ENCODE results near the gene FAM13A.

Gene FAM13A

DNA sequence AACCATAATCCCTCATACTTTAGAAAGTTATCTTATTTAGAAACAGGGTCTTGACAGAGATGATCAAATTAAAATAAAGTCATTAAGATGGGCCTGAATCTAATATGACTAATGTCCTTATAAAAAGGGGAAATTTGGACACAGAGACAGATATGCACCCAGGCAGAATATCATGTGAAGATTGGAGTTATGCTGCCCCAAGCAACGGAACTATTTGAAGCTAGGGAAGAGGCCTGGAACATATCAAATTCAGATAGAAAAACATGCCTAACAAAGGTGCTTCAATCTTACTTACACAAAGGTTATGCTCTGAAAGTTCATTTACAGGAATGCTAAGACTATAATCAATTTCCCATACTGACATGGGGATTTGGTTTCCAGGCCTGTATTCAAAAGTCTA lies 246.7 kb downstream of the FAM13A start:
- no peak for DNase-seq (ENCODE audit: low read depth)

DNA sequence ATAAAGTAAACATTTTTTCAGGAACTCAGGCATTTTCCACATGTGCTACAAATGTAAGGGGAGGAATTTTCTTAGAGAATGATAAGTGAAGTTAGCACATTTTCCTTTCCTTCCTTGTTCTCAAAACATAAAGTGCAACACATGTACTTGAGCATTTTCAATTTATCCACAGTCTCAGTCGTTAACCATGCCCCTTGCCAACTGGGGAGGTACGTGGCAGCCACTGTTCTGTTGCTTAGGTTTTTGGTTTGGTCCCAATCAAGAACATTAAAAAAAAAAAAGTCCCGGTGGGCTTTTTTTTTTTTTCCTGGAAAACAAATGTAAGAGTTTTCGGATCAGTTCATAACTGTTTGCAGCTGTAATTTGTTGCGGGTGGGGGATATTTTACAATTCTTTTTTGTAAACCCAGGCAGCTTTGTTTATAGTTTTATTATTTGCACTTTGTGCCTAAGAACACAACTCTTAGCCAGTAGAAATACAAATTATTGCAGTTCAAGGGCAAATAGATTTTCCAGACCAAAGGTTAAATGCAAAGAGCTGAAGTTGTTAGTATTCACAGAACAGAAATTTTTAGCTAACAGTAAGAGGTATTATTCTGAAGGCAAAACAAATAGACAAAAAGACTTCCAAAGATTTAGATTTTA lies 247.3 kb downstream of the FAM13A start:
- DNase-seq (ENCODE audit: low read depth), result no peak

DNA sequence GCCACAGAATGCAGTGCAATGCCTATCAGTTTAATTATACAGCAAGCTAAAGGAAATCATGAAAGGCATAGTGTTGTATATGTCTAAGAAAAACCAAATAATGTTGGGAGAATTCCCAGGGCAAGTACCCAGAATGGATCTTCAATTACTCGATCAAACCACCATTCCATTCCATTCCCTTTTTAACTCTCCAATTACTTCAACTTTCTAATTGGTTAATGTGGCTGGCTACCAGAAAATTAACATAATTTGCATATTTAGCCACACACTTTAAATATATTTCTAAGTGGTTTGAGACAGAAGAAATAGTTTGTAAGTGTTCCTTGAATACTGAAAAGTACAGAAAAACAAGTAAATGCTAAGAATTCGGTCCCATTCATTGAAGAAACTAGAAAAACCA lies 247.9 kb downstream of the FAM13A start:
- DNase-seq (ENCODE audit: low read depth), result no peak

DNA sequence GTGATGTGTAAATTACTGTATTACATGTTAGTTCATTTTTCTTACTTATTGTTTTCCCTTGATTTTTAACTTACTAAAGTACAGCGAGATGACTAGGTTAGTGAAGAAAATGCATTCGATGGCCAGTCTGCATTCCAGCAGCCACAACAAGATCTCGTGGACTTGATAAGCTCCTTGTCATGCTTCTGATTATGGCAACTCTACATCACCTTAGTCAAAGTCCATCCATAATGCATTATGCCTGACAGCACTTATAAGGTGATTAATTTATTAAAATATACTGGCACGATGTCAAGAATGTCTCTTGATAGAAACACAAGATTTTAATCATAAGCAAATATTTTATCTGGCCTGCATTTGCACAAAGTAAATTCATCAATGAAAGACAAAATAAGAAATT lies 249.5 kb downstream of the FAM13A start:
- DNase-seq (ENCODE audit: low read depth), result no peak

DNA sequence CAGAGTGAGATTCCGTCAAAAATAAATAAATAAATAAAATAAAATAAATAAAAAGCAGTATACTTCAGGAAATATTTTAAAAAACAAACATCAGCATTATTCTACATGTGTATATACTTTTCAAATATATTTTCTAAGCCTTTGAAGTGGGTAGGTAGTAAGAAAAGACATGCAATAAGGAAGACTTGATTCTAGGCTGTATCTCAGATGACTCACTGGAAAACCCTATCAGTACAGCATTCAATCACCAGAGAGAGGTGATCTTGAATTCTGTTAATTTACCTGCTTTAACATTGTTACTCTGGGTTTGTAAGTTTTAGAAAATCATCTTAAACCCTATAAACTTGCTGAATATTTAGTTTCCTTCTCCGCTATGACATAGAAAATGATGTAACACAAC lies 252.8 kb downstream of the FAM13A start:
- DNase-seq (ENCODE audit: low read depth), result no peak

DNA sequence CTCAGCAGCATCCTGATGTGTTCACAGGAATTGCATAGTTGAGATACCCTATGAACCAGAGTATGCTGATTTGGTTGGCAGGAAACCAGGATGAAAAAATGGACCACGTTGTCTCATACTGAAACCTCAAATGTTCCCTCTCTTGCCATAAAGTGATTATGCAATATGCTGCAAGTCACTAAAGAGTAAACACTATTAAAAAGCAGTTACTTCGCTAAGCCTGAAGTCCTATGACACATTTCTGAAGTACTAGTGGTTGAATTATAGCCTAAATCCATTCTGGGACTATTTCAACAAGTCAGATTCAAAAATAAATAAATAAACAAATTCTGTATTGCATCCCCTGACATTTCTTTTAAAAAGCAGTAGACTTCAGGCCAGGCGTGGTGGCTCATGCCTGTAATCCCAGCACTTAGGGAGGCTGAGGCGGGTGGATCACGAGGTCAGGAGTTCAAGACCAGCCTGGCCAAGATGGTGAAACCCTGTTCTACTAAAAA lies 253.3 kb downstream of the FAM13A start:
- DNase-seq (ENCODE audit: low read depth), result no peak

DNA sequence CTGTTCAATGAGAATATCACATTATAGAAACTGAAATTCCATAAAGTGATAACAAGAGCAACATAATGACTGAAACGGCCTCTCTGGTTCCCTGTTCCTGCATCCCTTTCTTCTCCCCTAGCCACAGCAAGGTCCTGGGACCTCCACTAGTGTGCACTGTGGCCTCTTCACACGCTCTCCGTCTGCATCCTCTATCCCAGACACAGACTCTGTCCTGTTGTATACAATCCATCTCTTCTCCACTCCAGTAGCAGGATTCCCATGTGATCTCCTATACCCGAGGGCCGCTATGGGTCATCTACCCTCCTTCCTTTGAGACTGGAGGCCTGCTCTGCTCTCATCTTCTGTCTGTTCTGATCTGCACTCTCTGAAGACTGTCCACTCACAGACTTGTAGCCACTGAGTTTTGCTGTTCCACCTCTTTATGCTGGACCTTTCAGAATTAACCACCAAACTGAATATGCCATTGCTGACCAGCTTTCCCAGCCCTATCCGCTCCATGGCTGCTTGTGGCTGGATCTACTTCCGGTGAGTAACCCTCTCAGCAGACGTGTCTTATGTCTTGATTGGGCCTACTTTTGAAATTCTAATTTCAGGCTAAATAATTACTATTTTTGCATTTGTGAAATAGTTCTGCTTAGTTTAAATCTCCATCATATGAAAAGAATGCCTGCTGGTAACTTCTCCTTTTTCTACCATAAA lies 254.2 kb downstream of the FAM13A start:
- DNase-seq (ENCODE audit: low read depth), result no peak

DNA sequence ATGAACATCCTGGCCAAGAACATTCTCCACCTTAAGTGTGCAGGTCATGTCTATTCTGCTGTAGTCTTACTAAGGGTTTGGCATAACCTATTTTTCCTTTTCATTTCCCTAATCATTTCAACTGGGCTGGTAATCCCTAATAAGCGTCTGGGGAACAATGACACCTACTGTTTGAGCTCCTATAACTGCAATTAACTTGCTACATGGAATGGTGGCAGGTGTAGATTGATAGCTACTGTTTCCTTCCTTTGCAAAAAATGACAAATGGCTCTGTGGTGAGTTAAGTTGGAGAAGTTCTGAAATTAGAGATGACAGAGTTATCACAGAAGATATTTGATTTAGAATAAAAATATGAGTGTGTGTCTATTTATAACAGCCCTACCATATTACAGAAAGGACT lies 254.8 kb downstream of the FAM13A start:
- DNase-seq (ENCODE audit: low read depth), result no peak

DNA sequence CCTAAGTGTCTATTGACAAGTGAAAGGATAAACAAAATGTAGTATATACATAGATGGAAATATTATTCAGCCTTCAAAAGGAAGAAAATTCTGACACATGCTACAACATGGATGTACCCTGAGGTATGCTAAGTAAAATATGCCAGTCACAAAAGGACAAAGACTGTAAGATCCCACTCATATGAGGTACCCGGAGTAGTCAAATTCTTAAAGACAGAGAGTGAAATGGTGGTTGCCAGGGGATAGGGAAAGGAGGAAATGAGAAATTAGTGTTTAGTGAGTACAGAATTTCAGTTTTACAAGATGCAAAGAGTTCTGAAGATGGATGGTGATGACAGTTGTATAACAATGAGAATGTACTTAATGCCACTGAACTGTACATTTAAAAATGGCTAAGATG lies 257.1 kb downstream of the FAM13A start:
- no peak for DNase-seq (ENCODE audit: low read depth)

DNA sequence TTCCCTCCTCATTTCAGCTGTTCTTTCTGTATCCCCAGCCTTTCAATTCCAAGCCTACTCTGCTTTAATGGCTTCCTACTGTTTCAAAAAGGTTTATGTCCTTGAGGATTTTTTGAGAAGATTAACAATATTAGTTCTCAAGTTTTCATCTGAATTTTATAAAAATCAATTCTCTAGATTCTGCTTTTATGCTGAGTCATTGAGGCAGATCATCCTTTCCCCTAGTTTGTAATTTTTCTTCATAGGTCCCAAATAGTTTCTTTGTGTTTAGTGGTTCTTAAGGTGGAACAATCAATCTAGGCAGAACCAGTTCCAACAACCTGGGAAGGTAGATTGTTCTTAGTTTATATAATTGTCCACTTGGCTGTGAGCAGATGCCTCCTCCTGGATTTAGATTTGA lies 259.3 kb downstream of the FAM13A start:
- no peak for DNase-seq (ENCODE audit: low read depth)

DNA sequence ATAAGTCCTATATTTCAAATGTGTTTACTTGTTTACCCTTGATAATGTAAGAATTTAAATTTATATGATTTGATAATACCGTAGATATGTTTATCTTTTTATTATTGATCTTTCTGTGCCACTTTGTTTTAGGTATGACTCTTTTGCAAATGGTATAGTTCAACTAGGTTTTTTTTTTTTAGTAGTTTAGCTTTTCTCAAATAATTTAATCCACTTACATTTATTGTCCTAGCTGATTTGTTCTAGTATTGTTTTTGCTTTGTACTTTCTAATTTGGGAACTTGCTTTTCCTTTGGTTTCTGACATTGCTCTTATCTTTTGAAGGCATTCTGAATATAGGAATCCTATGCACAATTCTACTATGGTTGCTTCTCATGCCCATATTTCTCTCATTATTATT lies 260.4 kb downstream of the FAM13A start:
- no peak for DNase-seq (ENCODE audit: low read depth)

DNA sequence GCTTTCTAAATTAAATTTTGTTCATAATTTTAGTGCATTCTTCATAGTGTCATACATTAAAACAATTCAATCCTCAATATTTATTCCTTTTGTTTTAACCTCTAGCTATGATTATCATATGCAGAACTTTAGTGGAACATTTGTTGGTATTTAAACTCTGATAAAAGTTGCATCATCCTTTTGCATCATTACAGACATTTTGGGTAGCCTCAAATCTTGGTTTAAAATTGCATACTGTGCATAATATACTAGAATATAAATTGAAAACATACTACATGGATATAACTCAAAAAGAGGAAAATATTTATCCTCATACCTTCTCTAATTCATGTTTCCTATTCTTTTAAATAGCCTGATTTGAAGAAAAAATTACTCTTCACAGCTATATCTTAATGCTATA lies 262.0 kb downstream of the FAM13A start:
- DNase-seq (ENCODE audit: low read depth), result no peak

DNA sequence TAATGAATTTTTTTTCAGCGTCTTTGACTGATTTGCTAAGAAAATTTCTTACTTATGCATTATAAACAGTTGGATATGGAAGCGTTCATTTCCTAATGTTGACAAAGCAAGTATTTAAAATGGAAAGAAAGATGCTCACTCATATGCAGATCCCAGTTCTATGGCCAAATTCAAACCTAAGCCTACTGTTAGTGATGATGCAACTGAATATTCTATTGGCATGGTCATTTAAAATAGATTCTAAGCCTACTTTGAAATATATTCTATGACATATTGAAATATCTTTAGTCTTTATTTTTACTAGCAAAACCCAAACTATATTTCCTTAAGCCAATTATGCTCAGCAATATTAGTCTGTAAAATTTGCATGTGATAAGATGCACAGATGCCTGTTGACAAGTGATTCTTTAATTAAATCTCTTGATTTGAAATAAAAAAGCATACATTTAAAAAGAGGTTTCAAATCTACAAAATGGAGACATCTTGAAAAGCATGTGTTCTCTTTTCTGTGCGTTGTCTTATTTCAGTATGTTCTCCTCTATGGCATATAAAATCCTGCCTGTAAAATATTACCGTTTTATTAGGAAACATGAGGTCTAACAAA lies 262.8 kb downstream of the FAM13A start:
- no peak for DNase-seq (ENCODE audit: low read depth)

DNA sequence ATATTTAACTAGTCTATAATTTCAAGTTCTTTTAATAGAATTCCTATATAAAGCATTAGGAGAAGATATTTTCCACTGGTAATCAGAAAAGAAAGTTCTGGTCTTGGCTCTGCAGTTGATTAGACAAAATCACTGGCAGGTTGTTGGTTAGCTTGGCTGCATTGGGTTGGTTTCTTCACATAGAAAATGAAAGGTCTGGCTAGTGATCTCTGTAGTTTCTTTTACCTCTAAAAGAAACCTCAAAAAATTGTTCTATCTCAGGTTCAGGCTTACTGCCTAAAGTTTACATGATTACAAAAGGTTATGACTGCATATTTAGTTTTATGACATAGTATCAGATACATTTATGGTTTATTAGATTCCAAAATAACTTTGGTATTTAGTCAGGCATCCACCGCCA lies 263.5 kb downstream of the FAM13A start:
- no peak for DNase-seq (ENCODE audit: low read depth)

DNA sequence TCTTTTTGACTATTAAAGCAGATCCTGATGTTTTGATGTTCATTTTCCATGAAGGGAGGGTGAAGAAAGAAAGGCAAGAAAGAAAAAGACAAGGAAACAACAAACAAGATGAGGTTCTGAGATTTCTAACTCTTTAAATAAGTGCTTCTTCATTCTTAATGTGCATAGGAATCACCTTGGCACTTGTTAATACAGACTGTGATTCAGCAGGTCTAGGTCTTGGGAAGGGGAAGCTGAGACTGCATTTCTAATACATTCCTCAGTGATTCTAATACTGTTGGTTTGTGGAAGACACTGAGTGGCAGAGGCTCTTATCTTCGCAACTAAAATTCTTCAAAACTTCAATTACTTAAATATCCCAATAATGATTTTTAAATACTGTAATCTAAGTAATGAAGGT lies 264.2 kb downstream of the FAM13A start:
- no peak for DNase-seq (ENCODE audit: low read depth)

DNA sequence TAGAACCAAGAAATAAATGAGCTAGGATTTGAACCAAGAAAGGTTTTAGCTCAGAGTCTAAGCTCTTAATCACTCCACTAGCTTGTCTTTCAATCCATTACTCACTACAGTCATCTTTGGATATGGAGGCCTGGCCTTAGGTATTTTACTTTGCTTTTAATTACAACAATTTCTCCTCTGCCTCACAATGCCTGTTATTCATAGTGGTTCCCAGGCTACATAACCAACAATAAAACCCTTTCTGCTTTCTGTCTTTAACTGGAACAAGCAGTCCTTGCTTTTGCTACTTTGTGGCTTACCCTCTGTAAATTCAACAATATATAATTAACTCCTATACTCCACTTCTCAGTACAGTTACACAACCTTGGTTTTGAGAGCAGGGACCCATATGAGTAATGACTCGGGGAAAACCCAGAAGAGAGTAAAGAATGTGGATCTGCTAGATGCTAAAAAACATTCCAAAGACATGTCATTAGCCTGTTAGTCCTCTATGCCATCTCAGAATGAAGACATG lies 264.7 kb downstream of the FAM13A start:
- DNase-seq (ENCODE audit: low read depth), result no peak

DNA sequence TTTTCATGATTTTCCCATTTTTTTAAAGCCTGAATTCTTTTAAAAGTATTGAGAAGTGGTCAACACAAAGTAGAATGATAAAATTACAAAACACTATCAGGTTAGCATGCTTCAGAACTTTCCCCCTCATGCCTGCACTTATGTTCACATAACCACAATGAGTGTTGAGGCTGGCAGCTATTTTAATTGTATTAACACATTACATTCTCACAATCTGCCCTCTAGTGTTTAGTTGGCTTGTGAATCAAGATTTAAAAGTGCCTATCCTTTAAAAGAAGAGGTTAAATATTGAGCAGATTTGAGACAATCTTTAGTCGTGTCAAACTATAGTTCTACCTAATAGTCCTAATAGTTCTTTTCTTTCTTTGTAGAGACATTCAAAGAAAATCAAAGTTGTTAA lies 265.7 kb downstream of the FAM13A start:
- DNase-seq (ENCODE audit: low read depth), result no peak

DNA sequence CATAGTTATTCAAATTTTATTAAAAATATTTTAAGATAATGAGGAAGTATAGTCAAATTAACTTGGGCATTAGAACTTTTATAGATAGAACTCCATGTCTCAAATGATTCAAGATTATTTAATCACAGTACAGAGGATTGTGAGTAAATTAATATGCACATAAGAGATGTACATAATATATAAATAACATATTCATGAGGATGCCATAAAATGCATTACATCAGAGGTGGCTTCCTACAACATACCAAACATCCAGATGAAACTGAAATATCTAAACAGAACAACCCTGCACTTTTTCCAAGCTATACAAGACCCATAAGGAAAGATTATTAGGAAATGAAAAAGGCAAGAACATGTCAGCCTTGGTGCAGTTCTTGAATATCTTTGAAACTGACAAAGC lies 268.1 kb downstream of the FAM13A start:
- no peak for DNase-seq (ENCODE audit: low read depth)

DNA sequence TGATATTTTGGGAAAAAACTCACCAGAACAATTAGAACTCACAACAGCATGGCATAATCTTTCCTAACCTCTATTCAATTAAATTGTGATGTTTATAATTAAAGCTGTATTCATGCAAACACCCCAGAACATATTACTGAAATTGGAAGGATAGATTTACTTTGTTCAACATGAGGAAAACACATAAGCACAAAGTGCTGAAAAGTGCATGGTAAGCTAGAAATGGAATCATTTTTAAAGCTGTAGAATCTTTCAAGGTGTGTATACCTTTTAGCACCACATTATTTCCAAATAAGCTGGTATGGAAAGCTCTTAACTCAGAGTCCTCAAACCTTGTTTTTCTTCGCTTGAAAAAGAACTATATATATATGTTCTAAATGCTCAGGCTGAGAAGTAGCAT lies 268.6 kb downstream of the FAM13A start:
- no peak for DNase-seq (ENCODE audit: low read depth)

DNA sequence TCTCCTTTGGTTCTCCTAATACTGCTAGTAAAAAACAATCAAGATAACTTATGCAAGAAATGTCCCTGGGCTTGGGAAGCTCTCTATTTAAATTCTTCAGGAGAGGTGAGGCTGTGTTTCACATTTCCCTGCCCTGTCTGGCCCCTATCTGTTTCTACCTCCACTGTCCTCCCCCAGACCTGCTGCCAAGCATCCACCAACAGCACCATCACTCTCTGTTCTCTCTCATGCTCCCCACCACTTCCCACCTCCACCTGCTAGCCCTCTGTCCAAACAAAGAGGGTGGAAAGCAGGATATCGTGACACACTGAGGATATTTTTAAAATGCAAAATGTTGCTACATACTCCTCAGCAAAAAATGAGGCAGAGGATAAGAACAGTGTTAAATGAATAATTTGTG lies 271.0 kb downstream of the FAM13A start:
- no peak for DNase-seq (ENCODE audit: low read depth)

DNA sequence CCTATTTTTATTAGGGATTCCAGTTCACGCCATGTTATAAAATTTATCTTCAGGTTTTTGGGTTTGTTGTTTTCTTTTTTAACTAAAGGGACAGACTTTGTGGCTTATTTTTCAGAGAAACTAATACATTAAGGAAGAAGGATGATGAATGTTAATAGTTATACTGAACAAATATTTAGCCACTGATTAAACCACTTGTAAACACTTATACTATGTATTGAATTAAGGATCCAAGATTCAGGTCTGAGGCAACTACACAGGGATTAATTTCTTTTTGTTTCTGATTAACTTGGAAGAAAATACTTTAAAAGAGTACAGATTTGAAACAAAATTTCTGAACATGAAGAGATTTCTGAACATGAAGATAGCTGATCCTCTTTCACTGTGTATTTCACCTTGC lies 276.6 kb downstream of the FAM13A start:
- no peak for DNase-seq (ENCODE audit: low read depth)

DNA sequence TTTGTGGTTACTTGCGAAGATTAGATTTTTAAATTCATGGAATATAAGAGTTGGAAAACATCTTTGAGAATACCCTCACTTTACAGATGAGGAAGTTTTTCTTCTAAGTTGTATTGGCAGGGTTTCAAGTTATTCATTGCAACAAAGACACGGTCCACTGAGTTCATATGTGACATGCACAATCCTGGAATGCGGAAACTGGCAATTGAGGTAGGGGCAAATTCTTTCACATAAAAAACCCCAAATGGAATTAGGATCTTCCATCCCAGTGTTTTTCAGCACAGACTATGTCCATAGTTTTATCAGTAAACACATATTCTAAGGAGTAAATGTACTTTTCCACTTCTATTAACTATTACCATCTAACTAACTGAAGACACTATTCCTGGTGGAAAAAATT lies 277.6 kb downstream of the FAM13A start:
- no peak for DNase-seq (ENCODE audit: low read depth)

DNA sequence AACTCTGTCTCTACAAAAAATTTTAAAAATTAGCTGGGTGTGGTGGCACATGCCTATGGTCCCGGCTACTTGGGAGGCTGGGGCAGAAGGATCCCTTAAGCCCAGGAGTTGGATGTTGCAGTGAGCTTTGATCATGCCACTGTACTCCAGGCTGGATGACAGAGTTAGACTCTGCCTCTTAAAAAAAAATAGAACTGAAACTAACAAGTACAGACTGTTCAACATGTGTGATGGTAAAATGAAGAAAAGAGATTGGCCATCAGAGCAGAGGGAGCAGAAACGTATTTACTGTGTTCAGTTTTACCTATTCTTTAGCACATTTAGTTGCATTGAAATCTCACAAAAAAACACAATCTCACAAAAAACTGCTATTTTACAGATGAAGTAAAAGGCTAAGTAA lies 281.5 kb downstream of the FAM13A start:
- no peak for DNase-seq (ENCODE audit: low read depth)

Measured in activated gamma-delta T cell treated with anti-CD3 and anti-CD28 coated beads, Interleukin-2, amount 50 U/mL, for 16 hours (primary cell).